Measurements from ENCODE around the gene CAMKV. TPM values are rescaled to one million over a fixed set of nuclear protein-coding genes. Genes with fewer than 3 reads are reported as not detected.
A peak's percentile ranks its signal among the peaks of the same experiment; 100 is the strongest.

Gene CAMKV
- total and polyA plus RNA-seq, 3 experiments from 2014 or later: 0.44 to 0.77 TPM; not detected in 1

DNA sequence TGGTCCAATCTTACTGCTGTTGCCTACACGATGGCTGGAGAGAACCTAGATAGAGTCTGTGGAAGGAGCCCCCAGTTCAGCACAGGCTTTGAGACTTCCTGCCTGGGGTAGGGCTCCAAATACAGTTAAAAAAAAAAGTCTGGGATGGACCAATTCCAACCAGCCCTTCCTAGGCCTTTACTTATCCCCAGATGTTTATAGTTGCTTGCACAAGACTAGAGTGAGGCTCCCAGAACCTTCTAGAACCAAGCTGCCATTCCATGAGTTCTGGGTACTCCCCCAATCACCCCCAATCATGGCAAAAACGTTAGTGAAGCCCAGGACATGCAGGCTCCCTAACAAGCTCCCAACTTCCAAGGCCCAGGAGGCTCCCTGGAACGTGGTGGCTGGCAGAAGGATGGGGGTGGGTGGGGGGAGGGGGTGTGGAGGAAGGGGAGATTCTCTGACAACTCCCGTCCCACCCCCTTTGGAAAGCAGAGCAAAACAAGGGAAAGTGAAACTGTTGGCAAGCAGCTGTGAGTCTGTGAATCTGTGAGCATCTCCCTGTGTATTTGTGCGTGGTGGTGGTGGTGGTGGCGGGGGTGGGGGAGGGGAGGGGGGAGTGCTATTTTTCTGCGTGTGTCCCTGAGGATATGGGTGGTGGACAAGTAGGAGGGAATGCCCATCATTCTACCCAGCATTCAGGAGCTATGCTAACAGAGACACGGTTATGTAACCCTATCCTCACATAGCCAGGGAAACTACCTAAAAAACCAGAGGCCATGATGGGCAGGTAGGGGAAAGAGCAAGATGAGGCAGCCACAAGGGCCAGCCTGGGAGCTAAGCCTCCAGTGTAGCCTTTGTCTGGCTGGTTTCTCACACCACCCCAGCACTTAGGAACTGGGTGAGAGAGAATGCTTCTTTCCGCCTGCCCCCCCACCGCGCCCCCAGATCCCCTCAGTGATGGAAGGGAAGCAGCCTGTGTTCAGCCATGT is 31.9 kb upstream of the CAMKV start:
- peak overlapping the region in 1 of 8 donors; percentile 26 for H3K27ac Mint-ChIP-seq
- ChIA-PET CTCF (interaction anchor here (0.6 to 1.3 kb wide), 2 partner anchors 39 to 1647 kb away, joined by 3 read pairs; partner anchors contain the start of gene RBM6), POLR2A (no interaction called here)
- H3K27me3 ChIP-seq (ENCODE audit: insufficient read depth, low read length, poor library complexity, severe bottlenecking): no peaks in the 10 kb centered on the region
- no peak overlapping the region for H3K4me3 ChIP-seq (ENCODE audit: low read length)
- no peaks in the 10 kb centered on the region for H3K9me3 ChIP-seq (ENCODE audit: low read length)
- no peak overlapping the region for H3K27ac ChIP-seq (ENCODE audit: low read depth, low read length)
- DNase-seq: no peak
- peaks cover 13 to 26% (median 16%) of the 10 kb centered on the region in 3 donors for H3K4me1 Mint-ChIP-seq
- no peaks in the 10 kb centered on the region for H3K36me3 ChIP-seq (ENCODE audit: insufficient read depth, low read length)
- peak overlapping the region in 1 of 7 donors; percentile 51 for H3K4me3 Mint-ChIP-seq
- no peaks in the 10 kb centered on the region for H3K9me3 Mint-ChIP-seq
- peaks cover 23% of the 10 kb centered on the region for H3K4me1 ChIP-seq (ENCODE audit: insufficient read depth, low read length)
- H3K36me3 Mint-ChIP-seq: no peaks in the 10 kb centered on the region
- no peaks in the 10 kb centered on the region for H3K27me3 Mint-ChIP-seq

DNA sequence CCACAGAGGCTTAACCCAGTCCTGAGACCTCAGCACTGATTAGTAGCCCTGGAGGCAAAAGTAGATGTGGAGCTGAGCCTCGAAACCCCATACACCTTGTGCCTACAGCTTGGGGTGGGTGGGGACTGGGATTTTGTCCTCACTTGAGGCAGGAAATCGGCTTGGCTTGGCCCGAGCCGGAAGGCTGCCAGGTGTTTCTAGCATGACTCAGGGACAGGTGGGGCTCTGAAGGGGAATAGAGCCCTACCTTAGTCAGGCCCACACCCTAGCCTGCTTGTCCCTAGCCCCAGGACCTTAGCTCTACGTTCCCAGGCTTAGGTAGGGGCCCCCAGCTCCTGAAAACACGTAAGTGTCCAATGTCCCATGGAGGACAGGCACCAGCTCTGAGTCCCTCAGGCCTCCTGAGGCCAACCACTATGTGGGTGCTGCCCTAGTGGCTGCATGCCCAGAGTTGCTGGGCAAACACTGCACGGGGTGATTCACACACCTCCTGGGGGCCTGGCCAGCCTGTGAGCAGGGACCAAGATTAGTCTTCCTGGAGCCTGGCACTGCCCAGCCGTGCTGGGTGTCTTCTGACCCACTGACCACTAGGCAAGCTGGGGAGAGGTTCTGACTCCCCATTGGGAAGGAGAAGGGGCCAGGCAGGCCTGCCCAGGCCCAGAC is 30.9 kb upstream of the CAMKV start:
- no peak overlapping the region for H3K4me3 ChIP-seq (ENCODE audit: low read length)
- no peak for DNase-seq
- no peaks in the 10 kb centered on the region for H3K27me3 Mint-ChIP-seq
- no peak overlapping the region for H3K27ac ChIP-seq (ENCODE audit: low read depth, low read length)
- ChIA-PET POLR2A (no interaction called here), CTCF (no interaction called here)
- no peaks in the 10 kb centered on the region for H3K9me3 ChIP-seq (ENCODE audit: low read length)
- peaks cover 13% of the 10 kb centered on the region for H3K4me1 ChIP-seq (ENCODE audit: insufficient read depth, low read length)
- no peaks in the 10 kb centered on the region for H3K9me3 Mint-ChIP-seq
- H3K36me3 ChIP-seq (ENCODE audit: insufficient read depth, low read length): no peaks in the 10 kb centered on the region
- H3K4me1 Mint-ChIP-seq: peaks cover 4 to 16% (median 6%) of the 10 kb centered on the region in 3 donors
- no peaks in the 10 kb centered on the region for H3K27me3 ChIP-seq (ENCODE audit: insufficient read depth, low read length, poor library complexity, severe bottlenecking)
- no peaks in the 10 kb centered on the region for H3K36me3 Mint-ChIP-seq
- H3K27ac Mint-ChIP-seq: no peak overlapping the region
- no peak overlapping the region for H3K4me3 Mint-ChIP-seq

DNA sequence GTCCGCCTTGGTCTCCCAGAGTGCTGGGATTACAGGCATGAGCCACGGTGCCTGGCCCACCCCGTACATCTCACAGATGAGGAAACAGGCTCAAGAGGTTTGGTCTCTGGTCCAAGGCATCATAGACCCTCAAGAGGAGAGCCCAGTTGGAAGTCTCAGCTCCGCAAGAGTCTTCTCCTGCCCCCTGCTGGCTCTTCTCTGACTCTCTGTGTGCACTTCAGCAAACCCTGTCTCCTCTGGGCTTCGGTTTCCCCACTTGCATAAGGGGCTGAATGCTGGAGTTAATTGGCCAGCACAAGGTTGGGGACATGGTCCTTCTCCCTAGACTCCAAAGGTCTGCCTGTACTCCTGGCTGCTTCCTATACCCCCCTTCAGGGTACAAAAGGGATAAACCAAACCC is 30.1 kb upstream of the CAMKV start:
- Histone ChIP-seq H3K36me3 (ENCODE audit: insufficient read depth, low read length) (no peaks in the 10 kb centered on the region), H3K9me3 (ENCODE audit: low read length) (no peaks in the 10 kb centered on the region), H3K27me3 (ENCODE audit: insufficient read depth, low read length, poor library complexity, severe bottlenecking) (no peaks in the 10 kb centered on the region), H3K27ac (ENCODE audit: low read depth, low read length) (no peak overlapping the region), H3K4me3 (ENCODE audit: low read length) (no peak overlapping the region), H3K4me1 (ENCODE audit: insufficient read depth, low read length) (peaks cover 10% of the 10 kb centered on the region)
- peak overlapping the region in 1 of 8 donors; percentile 22 for H3K27ac Mint-ChIP-seq
- no peaks in the 10 kb centered on the region for H3K27me3 Mint-ChIP-seq
- no peak overlapping the region for H3K4me3 Mint-ChIP-seq
- ChIA-PET POLR2A (no interaction called here), CTCF (interaction anchor here (1.3 kb wide), 1 partner anchor 13 kb away, joined by 3 read pairs; no protein-coding TSS in a partner anchor)
- H3K9me3 Mint-ChIP-seq: no peaks in the 10 kb centered on the region
- H3K36me3 Mint-ChIP-seq: no peaks in the 10 kb centered on the region
- peaks cover 3 to 12% (median 5%) of the 10 kb centered on the region in 3 donors for H3K4me1 Mint-ChIP-seq
- DNase-seq: no peak

DNA sequence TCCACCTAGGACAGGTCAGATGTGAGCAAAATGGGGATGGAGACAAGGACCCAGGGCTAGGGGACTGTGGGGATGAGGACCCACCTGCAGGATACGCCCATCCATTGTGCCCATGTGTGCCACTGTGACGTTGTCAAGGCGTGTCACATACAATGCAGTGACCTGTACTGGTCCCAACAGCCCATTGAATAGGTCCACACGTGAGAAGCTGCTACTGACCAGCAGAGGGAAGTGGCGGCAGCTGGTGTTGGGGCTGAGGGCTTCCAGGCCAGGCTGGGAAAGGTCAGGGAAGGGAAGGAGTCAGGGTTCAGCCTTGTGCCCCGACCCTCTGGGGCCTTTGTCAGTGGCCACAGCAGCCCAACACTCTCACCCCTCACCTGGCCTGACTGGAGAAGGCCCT is 29.3 kb upstream of the CAMKV start:
- H3K9me3 Mint-ChIP-seq: no peaks in the 10 kb centered on the region
- Histone ChIP-seq H3K27ac (ENCODE audit: low read depth, low read length) (no peak overlapping the region), H3K36me3 (ENCODE audit: insufficient read depth, low read length) (no peaks in the 10 kb centered on the region), H3K4me1 (ENCODE audit: insufficient read depth, low read length) (peaks cover 2% of the 10 kb centered on the region), H3K9me3 (ENCODE audit: low read length) (no peaks in the 10 kb centered on the region), H3K4me3 (ENCODE audit: low read length) (no peak overlapping the region), H3K27me3 (ENCODE audit: insufficient read depth, low read length, poor library complexity, severe bottlenecking) (no peaks in the 10 kb centered on the region)
- H3K27me3 Mint-ChIP-seq: no peaks in the 10 kb centered on the region
- H3K27ac Mint-ChIP-seq: no peak overlapping the region
- no peak for DNase-seq
- CTCF ChIA-PET: interaction anchor here (1.3 kb wide), 1 partner anchor 13 kb away, joined by 3 read pairs; no protein-coding TSS in a partner anchor
- H3K36me3 Mint-ChIP-seq: no peaks in the 10 kb centered on the region
- H3K4me3 Mint-ChIP-seq: no peak overlapping the region
- POLR2A ChIA-PET: no interaction called here
- H3K4me1 Mint-ChIP-seq: peaks cover 2 to 8% (median 2%) of the 10 kb centered on the region in 3 donors

DNA sequence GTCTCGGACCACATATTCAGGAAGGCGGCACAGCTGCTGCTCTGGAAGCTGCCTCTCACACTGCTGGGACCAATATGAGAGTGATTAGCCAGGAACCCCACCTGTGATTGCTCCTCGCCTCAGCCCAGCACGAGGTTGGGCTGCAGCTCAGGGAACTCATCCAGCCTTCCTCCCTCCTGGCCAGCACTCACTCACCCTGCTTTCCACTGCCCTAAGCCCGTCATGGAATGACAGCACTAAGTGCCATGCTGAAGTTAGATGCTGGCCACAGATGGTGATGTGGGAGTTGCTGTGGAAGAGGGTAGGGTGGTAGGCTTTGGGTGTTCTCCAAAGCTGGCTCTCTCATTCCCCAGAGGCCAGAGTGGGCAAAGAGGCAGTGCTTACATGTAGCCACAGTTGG is 26.6 kb upstream of the CAMKV start:
- no peaks in the 10 kb centered on the region for H3K27me3 ChIP-seq (ENCODE audit: insufficient read depth, low read length, poor library complexity, severe bottlenecking)
- H3K4me3 Mint-ChIP-seq: no peak overlapping the region
- ChIA-PET POLR2A (no interaction called here), CTCF (no interaction called here)
- no peaks in the 10 kb centered on the region for H3K9me3 Mint-ChIP-seq
- H3K4me1 ChIP-seq (ENCODE audit: insufficient read depth, low read length): no peaks in the 10 kb centered on the region
- H3K4me1 Mint-ChIP-seq: peaks cover 0 to 3% (median 0%) of the 10 kb centered on the region in 3 donors
- no peak overlapping the region for H3K27ac ChIP-seq (ENCODE audit: low read depth, low read length)
- no peak overlapping the region for H3K27ac Mint-ChIP-seq
- H3K36me3 ChIP-seq (ENCODE audit: insufficient read depth, low read length): no peaks in the 10 kb centered on the region
- DNase-seq: no peak
- no peaks in the 10 kb centered on the region for H3K36me3 Mint-ChIP-seq
- no peaks in the 10 kb centered on the region for H3K9me3 ChIP-seq (ENCODE audit: low read length)
- H3K4me3 ChIP-seq (ENCODE audit: low read length): no peak overlapping the region
- H3K27me3 Mint-ChIP-seq: no peaks in the 10 kb centered on the region

DNA sequence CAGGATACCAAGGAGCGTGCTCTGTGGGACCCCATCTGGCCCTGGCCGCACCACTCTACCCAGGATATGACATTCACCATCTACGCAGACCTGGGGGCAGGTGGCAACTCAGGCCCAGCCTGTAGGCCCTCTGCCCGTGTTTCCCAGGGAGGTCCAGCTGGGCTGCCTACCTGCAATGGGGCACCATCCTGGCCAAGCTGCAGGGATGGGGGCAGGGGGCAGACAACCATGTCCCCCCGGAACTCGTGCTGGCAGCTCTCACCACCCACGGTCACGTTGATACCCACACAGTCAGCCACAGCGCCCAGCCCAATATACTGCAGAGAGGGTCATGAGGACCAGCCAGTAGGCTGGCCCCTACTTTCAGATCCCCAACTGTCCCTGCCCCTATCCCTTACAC is 26.1 kb upstream of the CAMKV start:
- no peak overlapping the region for H3K4me3 Mint-ChIP-seq
- H3K36me3 Mint-ChIP-seq: no peaks in the 10 kb centered on the region
- Histone ChIP-seq H3K9me3 (ENCODE audit: low read length) (no peaks in the 10 kb centered on the region), H3K27me3 (ENCODE audit: insufficient read depth, low read length, poor library complexity, severe bottlenecking) (no peaks in the 10 kb centered on the region), H3K36me3 (ENCODE audit: insufficient read depth, low read length) (no peaks in the 10 kb centered on the region), H3K4me3 (ENCODE audit: low read length) (no peak overlapping the region), H3K4me1 (ENCODE audit: insufficient read depth, low read length) (no peaks in the 10 kb centered on the region), H3K27ac (ENCODE audit: low read depth, low read length) (no peak overlapping the region)
- no peak for DNase-seq
- ChIA-PET POLR2A (no interaction called here), CTCF (no interaction called here)
- H3K27ac Mint-ChIP-seq: no peak overlapping the region
- H3K9me3 Mint-ChIP-seq: no peaks in the 10 kb centered on the region
- H3K4me1 Mint-ChIP-seq: no peaks in the 10 kb centered on the region
- H3K27me3 Mint-ChIP-seq: no peaks in the 10 kb centered on the region

DNA sequence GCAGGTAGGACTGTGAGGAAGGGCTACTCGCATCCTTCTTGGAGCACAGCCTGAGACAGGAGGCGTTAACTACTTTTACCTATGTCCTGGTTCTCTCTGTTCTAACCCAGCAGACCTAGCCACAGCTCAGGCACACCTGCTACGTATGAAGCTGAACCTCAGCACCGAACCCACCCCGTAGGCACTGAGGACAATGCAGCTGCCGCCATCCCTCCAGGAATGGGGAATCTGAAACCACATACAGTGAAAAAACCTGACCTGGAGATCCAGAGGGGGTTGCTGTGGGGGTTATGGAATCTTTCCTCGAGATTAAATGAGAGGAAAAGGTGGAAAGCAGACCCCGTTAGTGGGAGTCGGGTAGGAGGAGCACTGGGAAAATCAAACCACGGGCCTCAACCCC is 19.6 kb upstream of the CAMKV start:
- ChIA-PET CTCF (no interaction called here), POLR2A (no interaction called here)
- H3K27me3 Mint-ChIP-seq: no peaks in the 10 kb centered on the region
- Histone ChIP-seq H3K27me3 (ENCODE audit: insufficient read depth, low read length, poor library complexity, severe bottlenecking) (no peaks in the 10 kb centered on the region), H3K36me3 (ENCODE audit: insufficient read depth, low read length) (no peaks in the 10 kb centered on the region), H3K4me1 (ENCODE audit: insufficient read depth, low read length) (no peaks in the 10 kb centered on the region), H3K4me3 (ENCODE audit: low read length) (no peak overlapping the region), H3K9me3 (ENCODE audit: low read length) (no peaks in the 10 kb centered on the region), H3K27ac (ENCODE audit: low read depth, low read length) (no peak overlapping the region)
- DNase-seq: no peak
- no peaks in the 10 kb centered on the region for H3K4me1 Mint-ChIP-seq
- H3K9me3 Mint-ChIP-seq: no peaks in the 10 kb centered on the region
- no peaks in the 10 kb centered on the region for H3K36me3 Mint-ChIP-seq
- no peak overlapping the region for H3K27ac Mint-ChIP-seq
- H3K4me3 Mint-ChIP-seq: no peak overlapping the region

DNA sequence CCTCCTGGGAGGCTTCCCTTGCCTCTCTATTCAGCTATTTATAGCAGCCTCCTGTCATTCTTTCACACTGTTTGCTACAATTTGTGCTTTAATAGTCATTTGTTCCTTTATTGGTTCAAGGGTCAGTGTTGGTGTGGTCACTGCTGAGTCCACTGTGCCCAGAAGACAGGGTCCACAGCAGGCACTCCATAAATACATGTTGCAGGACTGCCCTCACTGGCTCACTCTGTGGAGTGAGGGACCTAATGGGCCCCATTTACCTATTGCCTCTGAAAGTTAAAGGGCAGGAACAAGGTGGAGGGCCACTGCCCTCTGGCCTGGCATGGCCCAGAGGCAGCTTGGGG is 17.2 kb upstream of the CAMKV start:
- no peaks in the 10 kb centered on the region for H3K27me3 ChIP-seq (ENCODE audit: insufficient read depth, low read length, poor library complexity, severe bottlenecking)
- H3K4me3 Mint-ChIP-seq: no peak overlapping the region
- peaks cover 0 to under 1% of the 10 kb centered on the region in 2 donors for H3K27me3 Mint-ChIP-seq
- H3K4me1 Mint-ChIP-seq: no peaks in the 10 kb centered on the region
- no peak overlapping the region for H3K27ac Mint-ChIP-seq
- H3K4me1 ChIP-seq (ENCODE audit: insufficient read depth, low read length): no peaks in the 10 kb centered on the region
- H3K36me3 Mint-ChIP-seq: no peaks in the 10 kb centered on the region
- DNase-seq: no peak
- H3K36me3 ChIP-seq (ENCODE audit: insufficient read depth, low read length): no peaks in the 10 kb centered on the region
- H3K4me3 ChIP-seq (ENCODE audit: low read length): no peak overlapping the region
- no peaks in the 10 kb centered on the region for H3K9me3 ChIP-seq (ENCODE audit: low read length)
- no peaks in the 10 kb centered on the region for H3K9me3 Mint-ChIP-seq
- ChIA-PET POLR2A (no interaction called here), CTCF (no interaction called here)
- H3K27ac ChIP-seq (ENCODE audit: low read depth, low read length): no peak overlapping the region

Measured in CD8-positive, alpha-beta memory T cell (primary cell).